DMS79 treated with DMSO at 0.1 percent for 48 hours (cell line): ENCODE data around the gene LIME1.

Experiments used
- DNase-seq: peaks from one replicate; lab custom pipeline; 2025; lab: John Stamatoyannopoulos, UW

LIME1 gene

GRCh38 chr20:63697357-63697867 is 39.1 kb upstream of the LIME1 start:
- DNase-seq: no peak

GRCh38 chr20:63697868-63698545 is 38.5 kb upstream of the LIME1 start:
- DNase-seq: no peak

- no peak for DNase-seq
Observed at GRCh38 chr20:63698739-63699465, 37.6 kb upstream of the LIME1 start.

GRCh38 chr20:63699466-63700198 is 36.8 kb upstream of the LIME1 start:
- DNase-seq: no peak

GRCh38 chr20:63700199-63701050 is 36.0 kb upstream of the LIME1 start:
- DNase-seq: no peak

- no peak for DNase-seq
Observed at GRCh38 chr20:63701051-63701328, 35.5 kb upstream of the LIME1 start.

- DNase-seq: no peak
Observed at GRCh38 chr20:63701329-63702035, 35.0 kb upstream of the LIME1 start.

- DNase-seq: no peak
Observed at GRCh38 chr20:63702036-63702665, 34.3 kb upstream of the LIME1 start.

GRCh38 chr20:63702751-63703470 is 33.6 kb upstream of the LIME1 start:
- no peak for DNase-seq

- DNase-seq: no peak
Observed at GRCh38 chr20:63703471-63703975, 32.9 kb upstream of the LIME1 start.

- DNase-seq: no peak
Observed at GRCh38 chr20:63703976-63704748, 32.3 kb upstream of the LIME1 start.

GRCh38 chr20:63704749-63705117 is 31.7 kb upstream of the LIME1 start:
- DNase-seq: no peak

- no peak for DNase-seq
Observed at GRCh38 chr20:63705232-63706026, 31.0 kb upstream of the LIME1 start.

- DNase-seq: no peak
Observed at GRCh38 chr20:63706027-63706695, 30.3 kb upstream of the LIME1 start.

GRCh38 chr20:63706852-63707557 is 29.5 kb upstream of the LIME1 start:
- peak; percentile 43 for DNase-seq

- peak; percentile 83 for DNase-seq
Observed at GRCh38 chr20:63707558-63708300, 28.7 kb upstream of the LIME1 start, which contains the start of the genes ARFRP1 and ZGPAT. Gene ARFRP1 (minus strand): TSS chr20:63707976. CDS start chr20:63707091, 885 bp downstream. Gene ZGPAT (plus strand): TSS chr20:63708039. CDS start chr20:63708581, 542 bp downstream.
